GM19438 (cell line): ENCODE measurements around the gene YIF1A.

Experiments
- ATAC-seq: cut with Tn5 transposase; IDR thresholded peaks from one replicate; pipeline ENCODE4 v1.9.1; 2021; ENCODE audit warnings: low read depth; ENCODE audit not compliant: unreplicated experiment

Gene YIF1A, protein sequence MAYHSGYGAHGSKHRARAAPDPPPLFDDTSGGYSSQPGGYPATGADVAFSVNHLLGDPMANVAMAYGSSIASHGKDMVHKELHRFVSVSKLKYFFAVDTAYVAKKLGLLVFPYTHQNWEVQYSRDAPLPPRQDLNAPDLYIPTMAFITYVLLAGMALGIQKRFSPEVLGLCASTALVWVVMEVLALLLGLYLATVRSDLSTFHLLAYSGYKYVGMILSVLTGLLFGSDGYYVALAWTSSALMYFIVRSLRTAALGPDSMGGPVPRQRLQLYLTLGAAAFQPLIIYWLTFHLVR

DNA sequence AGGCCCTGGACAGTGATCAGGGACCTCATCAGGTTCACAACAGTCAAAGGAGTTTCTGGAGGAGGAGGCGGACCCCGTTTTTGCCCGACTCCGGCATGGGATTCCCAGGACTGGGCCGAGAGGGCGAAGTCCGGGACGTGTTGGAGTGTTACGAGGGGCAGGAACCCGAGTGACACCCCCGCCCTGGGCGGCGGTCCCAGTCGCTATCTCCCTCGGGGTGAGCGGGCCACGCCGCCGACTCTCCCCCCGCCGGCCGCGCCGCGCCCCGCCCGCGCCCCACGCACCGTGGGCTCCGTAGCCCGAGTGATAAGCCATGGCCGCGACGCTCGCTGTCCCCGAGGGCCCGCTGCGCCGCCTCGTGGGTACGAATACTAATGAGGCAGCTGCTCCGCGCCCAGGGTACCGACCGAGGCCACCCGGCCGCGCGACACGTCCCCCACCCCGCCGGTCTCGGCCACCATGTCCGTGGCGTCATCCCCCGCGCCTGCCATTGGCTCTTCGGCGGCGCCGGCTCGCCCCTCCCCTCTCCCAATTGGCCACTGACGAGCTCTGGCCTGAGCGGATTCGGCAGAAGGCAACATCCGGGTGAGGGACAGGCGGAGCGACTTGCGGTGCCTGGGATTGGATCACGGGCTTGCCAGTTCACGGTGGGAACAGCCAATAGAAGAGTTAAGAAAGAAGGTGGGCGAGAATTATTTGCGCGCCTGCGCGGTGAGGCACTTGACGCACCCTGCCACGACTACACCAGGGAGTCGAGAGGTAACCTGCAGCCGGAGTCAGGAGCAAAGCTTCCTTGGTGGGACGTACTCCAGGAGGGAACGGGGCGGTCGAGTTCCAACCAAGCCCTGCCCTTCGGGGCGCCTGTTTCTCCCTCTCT, at the start of gene YIF1A:
Gene YIF1A (minus strand): TSS at position 473 of the 877 bp plus-strand sequence. CDS start 158 bp downstream, at position 315.
- ATAC-seq: peak; percentile 90

DNA sequence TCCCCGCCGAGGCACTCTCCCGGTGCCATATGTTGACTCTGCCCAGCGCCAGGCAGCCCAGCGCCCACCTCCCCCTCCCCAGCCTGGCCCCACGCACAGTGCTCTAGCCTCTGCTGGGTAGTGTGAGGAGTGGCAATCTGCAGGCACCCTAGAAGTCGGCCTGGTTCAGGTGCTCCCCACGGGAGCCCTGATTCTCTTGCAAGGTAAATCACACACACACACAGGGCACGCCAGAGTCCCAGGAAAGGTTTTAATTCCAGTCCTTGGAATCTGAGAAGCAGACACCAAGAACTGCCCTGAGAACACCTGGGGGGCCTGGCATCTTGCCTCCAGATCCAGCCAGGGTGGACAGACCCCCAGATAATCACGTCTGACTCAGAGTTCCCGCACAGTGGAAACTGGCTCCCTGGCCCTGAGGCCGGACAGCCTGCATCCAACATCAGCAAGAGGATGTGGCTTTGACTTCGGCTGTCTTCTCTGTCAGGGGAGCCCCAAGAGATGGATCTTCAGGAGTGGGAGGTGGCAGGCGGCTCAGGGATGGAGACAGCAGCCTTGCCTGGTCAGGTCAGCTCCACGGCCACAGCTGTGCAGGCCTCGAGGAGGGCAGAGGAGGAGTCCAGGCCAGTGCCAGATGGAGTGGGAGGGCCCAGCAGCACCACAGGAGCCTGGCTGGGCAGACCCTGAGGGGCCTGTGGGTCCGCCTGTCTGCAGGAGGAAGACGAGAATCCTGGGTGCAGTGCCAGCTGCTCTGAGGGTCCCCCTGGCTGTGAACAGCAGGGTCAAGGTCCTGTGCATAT, 48.4 kb upstream of the YIF1A start:
- ATAC-seq: no peak

DNA sequence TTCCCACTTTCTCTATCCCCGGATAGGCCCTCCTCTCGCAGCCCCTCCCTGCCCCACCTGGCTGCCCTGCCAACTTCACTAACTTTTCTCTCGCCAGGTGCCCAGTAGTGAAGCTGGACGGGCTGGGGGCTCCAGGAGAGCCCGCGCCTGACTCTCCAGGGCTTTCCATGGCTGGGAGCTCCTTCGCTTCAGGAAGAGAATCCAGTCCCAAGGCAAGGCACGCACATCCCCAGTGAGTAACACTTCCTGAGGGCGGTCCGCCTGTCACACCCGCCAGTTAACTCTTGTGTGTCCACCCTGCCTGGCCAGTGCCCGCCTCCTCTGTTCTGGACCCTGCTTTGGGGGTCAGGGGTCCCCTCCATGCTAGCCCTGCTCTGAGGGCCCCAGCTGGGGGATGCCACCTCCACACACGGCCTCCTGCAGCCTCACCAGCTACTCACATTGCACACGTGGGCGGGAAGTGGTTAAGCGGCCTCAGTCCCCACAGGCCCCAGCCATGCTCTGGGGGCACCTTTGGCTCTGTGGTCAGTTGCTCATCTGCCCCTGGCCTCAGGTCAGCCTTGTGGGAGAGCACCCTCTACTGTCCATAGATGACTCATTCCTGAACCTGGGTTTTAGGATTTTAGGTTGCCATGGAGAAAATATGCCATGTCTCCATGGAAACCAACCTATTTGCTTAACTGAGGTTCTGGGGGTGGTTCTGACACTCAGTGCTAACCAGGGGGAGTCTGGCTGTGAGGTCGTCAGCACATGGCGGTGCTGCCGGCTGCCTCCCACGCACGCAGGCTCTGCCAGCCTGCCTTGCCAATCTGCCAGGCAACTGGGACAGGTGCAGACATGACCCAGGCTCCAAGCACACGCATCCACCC, 47.5 kb upstream of the YIF1A start, which contains the start of gene RIN1:
Gene RIN1 (minus strand): TSS at position 201 of the 869 bp plus-strand sequence. CDS start 32 bp downstream, at position 169.
- ATAC-seq: peak; percentile 61

DNA sequence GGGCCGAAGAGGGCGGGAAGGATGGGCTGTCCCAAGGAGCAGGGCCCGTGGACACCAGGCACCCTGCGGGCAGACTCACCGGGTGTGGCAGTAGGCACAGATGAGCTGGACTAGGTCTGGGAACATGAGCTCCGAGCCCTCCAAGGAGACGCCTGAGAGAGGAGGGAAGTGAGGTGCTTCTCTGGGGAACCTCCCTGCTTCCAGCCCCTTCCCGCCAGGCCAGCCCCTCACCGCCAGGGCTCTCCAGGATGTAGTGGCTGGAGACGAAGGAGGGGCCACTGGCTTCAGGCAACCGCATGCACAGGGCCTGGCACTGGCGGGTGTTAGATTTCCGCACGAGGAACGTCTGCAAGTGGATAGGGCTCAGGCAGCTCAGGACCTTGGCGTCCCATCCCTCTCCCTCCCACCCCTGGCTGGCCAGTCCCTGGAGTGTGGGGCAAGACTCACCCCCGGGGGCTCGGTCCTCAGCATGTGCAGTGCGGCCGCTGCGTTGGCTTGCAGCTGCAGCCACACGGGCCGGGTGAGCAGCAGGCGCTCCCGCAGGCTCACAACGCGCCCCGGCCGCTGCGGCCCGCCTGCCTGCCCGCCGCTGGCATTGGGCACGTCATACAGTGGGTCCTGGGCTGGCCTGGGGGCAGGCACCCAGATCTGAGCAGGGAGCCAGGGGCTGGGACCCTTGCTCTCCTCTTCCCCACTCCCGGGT, 46.7 kb upstream of the YIF1A start:
- no peak for ATAC-seq

DNA sequence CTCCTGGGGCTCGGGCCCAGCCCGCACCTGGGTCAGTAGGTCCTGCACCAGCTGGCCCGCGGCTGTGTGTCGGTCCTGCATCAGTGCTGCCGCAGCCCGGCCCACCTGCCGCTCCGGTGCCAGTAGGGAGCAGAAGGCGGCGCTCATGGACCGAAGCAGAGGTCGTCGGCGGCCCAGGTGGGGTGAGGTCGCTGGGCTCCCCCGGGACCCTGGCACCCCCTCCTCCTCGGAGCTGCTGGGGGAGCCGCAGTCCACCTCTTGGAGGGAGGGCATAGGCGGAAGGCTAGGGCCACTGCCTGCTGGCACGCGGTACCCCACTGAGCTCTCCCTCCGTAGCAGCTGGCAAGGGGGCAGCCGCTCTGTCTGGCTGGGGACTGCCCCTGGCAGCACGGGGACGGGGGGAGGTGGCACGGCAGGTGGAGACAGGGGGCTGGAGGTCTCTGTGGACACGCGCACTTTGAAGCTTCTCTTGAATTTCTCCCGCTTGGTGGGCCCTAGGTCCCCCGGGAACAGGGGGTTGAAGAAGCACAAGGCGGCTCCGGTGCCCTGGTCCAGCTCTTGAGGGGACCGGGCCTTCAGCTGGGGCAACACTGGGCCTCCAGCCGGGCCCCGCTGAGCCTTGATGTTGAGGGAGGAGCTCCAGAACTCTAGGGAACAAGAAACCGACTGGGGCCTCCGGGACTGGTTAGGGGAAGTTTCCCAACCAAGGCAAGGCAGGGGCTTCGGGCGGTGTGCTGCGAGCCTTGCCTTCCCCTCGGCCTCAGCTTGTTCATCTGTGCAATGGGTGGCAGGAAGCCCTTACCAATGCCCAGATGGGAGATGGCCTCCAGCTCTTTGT, 45.9 kb upstream of the YIF1A start:
- no peak for ATAC-seq

DNA sequence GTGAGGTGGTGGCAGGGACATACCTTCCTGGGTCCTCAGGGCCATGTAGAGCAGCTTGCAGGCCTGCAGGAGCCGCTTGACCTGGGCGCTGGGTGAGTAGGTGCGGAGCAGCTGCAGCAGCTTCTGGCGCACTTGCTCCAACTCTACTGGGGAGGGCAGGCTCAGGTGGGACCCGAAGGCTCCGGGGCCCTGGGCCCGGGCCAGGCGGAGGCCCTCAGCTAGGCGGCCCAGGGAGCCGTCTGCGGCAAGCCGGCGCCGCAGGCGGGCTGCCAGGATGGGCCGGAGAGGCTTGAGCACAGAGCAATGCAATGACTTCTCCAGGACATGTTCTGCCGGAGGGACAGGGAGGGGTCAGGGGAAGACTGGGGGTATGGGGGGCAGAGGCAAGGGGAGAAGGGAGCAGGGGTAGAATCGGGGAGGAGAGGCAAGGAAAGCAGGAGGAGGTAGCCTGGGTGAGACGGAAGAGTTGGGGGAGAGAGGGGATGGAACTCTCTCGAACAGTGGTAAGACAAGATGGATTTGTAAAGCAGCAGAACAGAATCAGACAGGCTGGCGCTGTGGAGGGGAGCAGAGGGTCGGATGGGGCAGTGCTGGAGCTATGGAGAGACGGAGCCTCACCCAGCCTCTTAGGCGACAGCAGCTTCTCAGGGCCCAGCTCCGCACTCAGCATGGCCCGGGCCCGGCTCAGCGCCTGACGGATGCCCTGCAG, 45.1 kb upstream of the YIF1A start:
- ATAC-seq: no peak

DNA sequence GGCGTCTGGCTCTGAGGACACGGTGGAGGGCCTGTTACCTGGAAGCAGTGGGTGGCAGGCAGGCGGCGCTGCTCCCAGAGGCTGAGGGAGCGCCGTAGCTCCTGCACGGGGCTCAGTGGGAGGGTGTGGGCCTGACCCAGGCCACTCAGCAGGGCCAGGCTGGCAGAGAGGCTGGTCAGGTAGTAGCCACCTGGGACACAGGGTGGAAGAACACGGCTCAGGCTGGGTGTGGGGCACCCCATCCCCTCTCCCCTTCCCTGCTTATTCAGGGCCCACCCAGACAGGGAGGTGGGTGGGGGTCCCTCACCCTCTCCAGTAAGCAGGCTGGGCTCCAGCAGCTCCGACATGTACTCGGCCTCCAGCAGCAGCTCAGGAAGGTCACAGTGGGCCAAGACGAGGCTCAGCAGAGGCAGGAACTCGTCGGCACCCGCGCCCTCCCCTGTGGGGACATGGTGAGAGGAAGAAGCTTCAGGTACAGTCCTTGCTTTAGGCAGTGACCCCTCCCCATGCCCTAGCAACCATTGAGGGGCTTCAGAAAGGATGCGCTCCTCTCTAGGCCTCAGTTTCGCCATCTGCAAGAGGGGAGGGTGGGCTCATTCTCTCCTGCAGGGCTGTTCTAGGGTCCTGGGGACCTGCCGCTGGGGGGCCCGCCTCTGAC, 44.4 kb upstream of the YIF1A start:
- no peak for ATAC-seq

DNA sequence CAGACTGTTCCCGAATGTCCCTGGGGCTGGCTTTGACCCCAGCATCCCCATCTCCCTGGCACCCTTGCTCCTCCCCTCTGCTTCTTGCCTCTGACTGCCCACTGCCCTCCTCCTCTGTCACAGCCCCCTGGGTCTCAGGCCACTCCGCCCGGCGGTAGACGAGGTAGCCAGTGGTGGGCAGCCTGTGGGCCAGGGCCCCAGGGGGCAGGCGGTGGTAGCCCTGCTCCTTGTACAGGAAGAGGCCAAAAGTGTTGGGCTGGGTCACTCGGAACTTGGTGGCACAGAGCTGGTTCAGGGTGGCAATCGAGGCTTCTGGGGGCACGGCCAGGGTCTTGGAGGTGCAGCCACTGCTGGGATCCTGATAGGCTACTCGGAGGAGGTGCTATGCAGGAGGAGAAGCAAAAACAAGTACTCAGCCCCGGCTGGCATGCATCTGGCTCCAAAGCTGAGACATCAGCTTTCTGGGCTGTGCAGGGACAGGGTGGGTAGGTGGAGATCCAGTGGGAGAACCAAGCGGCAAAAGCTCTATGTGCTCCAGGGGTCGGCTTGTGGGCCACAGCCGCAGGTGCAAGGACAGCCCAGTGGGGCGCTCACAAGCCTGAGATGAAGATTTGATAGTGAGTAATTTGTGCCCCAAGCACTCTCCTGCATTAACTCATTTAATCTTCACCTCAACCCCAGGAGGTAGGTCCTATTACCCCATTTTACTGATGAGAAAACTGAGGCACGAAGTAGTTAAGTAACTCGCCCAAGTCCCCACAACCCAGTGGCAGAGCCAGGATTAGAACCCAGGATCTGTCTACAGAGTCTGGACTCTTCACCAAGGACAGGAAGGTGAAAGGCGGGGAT, 43.7 kb upstream of the YIF1A start:
- no peak for ATAC-seq

DNA sequence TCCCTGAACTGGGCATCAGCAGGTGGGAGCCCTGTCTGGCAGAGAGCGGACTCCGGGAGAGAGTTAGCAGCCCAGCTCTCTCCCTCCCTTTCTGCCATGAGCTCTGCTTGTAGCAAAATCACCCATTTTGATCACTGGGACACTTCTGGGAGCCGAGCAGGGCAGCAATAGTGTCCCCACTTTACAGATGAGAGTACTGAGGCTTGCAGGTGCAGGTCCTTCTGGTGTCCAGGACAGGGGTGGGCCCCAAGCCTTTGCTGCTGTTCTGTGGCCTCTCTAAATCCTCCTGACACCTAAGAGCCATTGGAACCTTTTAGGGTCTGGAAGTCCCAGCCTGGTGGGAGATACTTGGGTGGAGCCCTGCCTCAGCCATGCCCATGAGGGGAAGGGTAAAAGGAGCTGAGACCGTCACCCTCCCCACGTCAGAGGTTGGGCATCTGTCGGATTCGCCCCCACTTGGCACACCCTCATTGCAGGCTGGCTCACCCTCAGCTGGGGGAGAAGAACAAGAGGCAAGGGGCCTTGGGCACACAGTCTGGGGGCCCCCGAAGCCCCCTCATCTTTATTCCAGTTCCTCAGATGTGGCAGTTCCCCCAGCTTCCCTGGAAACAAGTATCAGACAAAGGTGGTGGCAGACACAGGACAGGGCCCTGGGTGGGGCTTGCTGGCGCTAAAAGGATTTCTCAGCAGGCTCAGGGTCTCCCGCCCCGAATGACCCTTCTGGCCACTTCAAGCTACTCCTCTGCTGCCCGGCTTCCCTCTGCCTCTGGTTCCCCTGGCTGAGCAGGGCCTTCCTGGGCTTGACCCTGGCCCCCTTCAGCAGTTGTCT, 42.8 kb upstream of the YIF1A start:
- no peak for ATAC-seq

DNA sequence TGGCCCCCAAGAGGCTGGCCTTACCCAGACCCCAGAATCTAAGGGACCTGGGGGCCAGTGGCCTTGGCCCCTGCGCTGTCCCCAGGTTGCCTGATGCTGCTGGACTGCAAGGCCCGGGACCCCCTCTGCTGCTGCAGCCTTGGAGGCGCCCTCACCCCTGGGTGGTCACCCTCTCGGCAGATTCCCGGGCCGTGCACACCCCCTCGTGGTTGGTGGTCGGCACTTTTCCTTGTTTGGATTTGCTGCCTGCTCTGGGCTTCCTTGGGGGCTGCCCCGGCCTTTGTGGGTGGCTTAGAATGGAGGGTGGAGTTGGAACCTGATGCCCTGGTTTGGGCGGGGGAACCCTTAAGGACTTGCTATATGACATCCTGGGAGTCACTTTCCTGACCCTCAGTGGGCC, 42.0 kb upstream of the YIF1A start:
- ATAC-seq: no peak

DNA sequence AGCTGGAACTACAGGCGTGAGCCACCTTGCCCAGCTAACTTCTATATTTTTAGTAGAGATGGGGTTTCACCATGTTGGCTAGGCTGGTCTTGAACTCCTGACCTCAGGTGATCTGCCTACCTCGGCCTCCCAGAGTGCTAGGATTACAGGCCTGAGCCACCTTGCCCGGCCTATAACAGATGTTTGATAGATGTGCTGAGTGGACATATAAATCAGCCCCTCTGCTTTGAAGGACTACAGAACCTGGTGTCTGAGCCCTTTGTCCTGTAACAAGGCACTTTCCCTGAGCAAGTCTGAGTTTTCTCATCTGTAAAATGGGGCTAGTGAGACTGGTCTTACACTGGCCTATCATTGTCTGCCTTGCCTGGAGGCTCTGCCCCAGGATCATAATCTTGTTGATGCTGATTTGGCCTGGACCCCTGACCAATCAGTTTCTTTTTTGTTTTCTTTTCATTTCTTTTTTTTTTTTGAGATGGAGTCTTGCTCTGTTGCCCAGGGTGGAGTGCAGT, 40.3 kb upstream of the YIF1A start:
- ATAC-seq: no peak

DNA sequence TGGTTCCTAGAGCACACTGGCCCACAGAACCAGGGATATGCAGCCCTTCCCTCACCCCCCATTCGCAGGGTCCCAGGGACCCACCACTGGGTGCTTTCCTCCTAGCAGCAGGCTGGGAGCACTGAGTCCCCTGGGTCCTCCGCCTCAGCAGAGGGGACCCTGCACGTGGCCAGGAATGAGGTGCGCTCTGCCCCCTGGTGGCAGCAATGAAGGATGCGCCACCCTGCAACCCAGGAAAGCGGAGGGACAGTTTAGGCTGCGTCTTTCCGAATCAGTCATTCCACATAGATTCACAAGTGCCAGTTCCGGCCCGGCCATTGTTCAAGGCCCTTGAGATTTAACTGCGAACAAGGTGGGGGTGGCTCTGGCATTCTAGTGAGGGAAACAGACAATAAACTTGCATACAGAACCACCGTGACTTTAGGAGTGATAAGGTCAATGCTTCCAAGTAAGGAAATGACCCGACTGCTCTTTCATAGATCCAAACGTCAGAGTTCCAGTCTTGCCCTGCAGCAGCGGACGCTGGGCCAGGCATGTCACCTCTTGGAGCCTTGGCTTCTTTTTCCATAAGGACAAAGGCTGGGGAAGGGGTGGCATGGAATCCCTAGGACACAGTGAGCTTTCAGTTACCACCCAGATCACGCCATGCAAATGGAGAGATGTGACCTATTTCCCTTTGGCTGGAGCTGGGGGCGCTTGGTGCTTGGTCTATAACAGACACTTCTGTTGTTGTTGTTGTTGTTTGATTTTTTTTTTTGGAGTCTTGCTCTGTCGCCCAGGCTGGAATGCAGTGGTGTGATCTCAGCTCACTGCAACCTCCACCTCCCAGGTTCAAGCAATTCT, 39.6 kb upstream of the YIF1A start:
- no peak for ATAC-seq

DNA sequence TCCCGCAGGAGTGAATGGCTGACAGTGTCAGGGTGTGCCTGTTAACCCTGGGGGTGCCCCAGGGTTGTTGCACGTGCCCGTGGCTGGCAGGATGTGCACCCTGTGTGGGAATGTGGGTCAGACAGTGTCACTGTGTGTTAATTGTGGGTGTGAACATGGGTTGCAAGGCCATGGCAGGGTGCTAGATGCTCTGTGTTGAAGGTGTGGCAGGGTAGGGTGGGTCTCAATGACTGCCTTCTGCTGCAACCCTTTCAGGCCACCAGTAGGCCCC, 39.0 kb upstream of the YIF1A start:
- no peak for ATAC-seq

DNA sequence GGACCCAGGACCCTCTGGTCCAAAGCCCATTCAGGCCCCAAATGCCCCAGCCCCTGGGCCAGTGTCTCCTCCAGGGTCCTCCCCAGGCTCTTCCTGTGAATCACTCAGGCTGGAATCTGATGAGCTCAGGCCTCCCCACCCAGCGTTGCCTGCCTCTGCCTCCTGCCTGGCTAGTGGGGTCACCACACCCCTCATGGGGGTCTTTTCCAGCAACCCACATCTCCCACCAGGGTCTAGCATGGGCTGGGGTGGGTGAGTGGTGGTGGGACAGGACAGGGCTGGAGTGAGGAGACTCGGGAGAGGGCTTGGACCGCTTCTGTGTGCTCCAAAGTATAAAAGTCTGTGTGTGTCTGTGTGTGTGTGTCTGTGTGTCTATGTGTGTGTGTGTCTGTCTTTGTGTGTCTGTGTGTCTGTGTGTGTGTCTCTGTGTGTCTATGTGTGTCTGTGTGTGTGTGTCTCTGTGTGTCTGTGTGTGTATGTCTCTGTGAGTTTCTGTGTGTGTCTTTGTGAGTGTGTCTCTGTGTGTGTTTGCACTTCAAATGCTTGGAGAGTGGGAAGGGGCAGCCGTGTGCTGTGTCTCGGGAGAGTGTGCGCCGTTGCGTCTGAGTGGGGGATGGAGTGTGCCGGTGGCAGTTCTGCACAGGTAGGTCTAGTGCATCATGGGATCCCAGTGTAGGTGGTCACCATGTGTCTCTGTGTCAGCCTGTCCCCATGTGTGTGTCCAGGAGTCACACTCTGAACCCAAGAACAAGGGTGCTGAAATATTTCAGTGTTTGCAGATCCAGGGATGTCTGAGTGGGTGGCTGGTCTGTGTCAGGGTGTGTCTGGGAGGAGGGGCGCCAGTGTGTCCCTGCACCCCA, 38.5 kb upstream of the YIF1A start:
- ATAC-seq: no peak
